OCI-LY1 (cell line): ENCODE results near the gene FAM50B.

Experiments used
- CTCF ChIP-seq: fragments of 200-600 bp; sonication (generic), shearing (Covaris generic); IDR thresholded peaks from 2 replicates; pipeline ENCODE4 v1.5.1; 2017; ENCODE audit warnings: mild to moderate bottlenecking, antibody characterized with exemption, low read length, moderate library complexity, mixed read lengths
- EZH2 ChIP-seq: fragments of 200-600 bp; sonication (generic), shearing (Covaris generic); IDR thresholded peaks from 2 replicates; pipeline ENCODE4 v1.8.0; 2017; ENCODE audit warnings: borderline replicate concordance, mixed run types, mild to moderate bottlenecking, antibody characterized with exemption, low read length, moderate library complexity, mixed read lengths

- TF ChIP-seq CTCF (no peak), EZH2 (no peak)
These were observed 27.7 kb downstream of the FAM50B start for GRCh38 chr6:3876866-3877265.
